IMR-90 (cell line): ENCODE results near the gene C14orf119. TPM values are rescaled to one million over a fixed set of nuclear protein-coding genes. Genes with fewer than 3 reads are reported as not detected.

Experiments
- ATAC-seq: fragments of 200-7000 bp; cut with Tn5 transposase; 2 replicates; pipeline ENCODE4 v1.9.1; 2020; ENCODE audit warnings: low read depth, mild to moderate bottlenecking, moderate library complexity
- BruUV-seq: library from RNA; stranded (reverse); fragments of 400-500 nt; replicated peaks from 2 replicates; lab custom pipeline; 2021; lab: Mats Ljungman, UMichigan
- CTCF ChIA-PET: fragments of 300-600 bp; formaldehyde crosslinking; extraction: SDS; loops from one replicate; lab custom pipeline; 2021; ENCODE audit warnings: antibody characterized with exemption; lab: Yijun Ruan, JAX
- POLR2A ChIA-PET: fragments of 300-600 bp; sonication (Branson Sonifier 250); formaldehyde crosslinking; loops from one replicate; lab custom pipeline; 2022; ENCODE audit warnings: antibody characterized with exemption; ENCODE audit not compliant: unreplicated experiment; lab: Charles Lee
- DNase-seq: peaks from one replicate; pipeline ENCODE4 v3.0.0; 2013
- H2AFZ ChIP-seq: replicated peaks from 2 replicates; pipeline ENCODE3; 2013; ENCODE audit warnings: low read length, mild to moderate bottlenecking; ENCODE audit not compliant: poor library complexity
- H2AK5ac ChIP-seq: 2 replicates; pipeline ENCODE4 v1.6.1; 2013; ENCODE audit warnings: low read depth, low read length, inconsistent platforms
- H2AK9ac ChIP-seq: replicated peaks from 2 replicates; pipeline ENCODE3; 2013; ENCODE audit warnings: mild to moderate bottlenecking, low read depth, low read length, moderate library complexity; ENCODE audit not compliant: poor library complexity
- H2BK120ac ChIP-seq: 2 replicates; pipeline ENCODE4 v1.6.1; 2013; ENCODE audit warnings: low read depth, low read length, inconsistent platforms
- H2BK15ac ChIP-seq: 3 replicates; pipeline ENCODE4 v1.6.1; 2013; ENCODE audit warnings: low read depth, low read length, inconsistent platforms
- H2BK20ac ChIP-seq: 2 replicates; pipeline ENCODE4 v1.6.1; 2013; ENCODE audit warnings: low read depth, mild to moderate bottlenecking, inconsistent platforms, low read length, moderate library complexity
- H2BK5ac ChIP-seq: 2 replicates; pipeline ENCODE4 v1.6.1; 2013; ENCODE audit warnings: mild to moderate bottlenecking, low read depth, low read length, inconsistent platforms; ENCODE audit not compliant: poor library complexity, severe bottlenecking
- H3K14ac ChIP-seq: replicated peaks from 2 replicates; pipeline ENCODE4 v1.6.1; 2013; ENCODE audit warnings: low read depth, low read length, inconsistent platforms
- H3K18ac ChIP-seq: 2 replicates; pipeline ENCODE4 v1.6.1; 2013; ENCODE audit warnings: low read depth, low read length, control low read depth
- H3K23ac ChIP-seq: 2 replicates; pipeline ENCODE4 v1.6.1; 2013; ENCODE audit warnings: low read depth, low read length, inconsistent platforms
- H3K27ac ChIP-seq: 2 replicates; pipeline ENCODE4 v1.5.1; 2013; ENCODE audit warnings: mild to moderate bottlenecking, control low read depth, low read length; ENCODE audit not compliant: insufficient read depth
- H3K27me3 ChIP-seq: 2 replicates; pipeline ENCODE4 v1.6.1; 2013; ENCODE audit warnings: low read length; ENCODE audit not compliant: control insufficient read depth, insufficient read depth
- H3K36me3 ChIP-seq: 2 replicates; pipeline ENCODE4 v1.6.1; 2013; ENCODE audit warnings: low read length, mixed read lengths; ENCODE audit not compliant: control insufficient read depth, insufficient read depth
- H3K4ac ChIP-seq: 2 replicates; pipeline ENCODE4 v1.6.1; 2013; ENCODE audit warnings: low read depth, low read length, inconsistent platforms
- H3K4me1 ChIP-seq: 2 replicates; pipeline ENCODE4 v1.6.1; 2013; ENCODE audit warnings: low read length, mixed read lengths; ENCODE audit not compliant: control insufficient read depth, insufficient read depth
- H3K4me2 ChIP-seq: 2 replicates; pipeline ENCODE4 v1.6.1; 2013; ENCODE audit warnings: low read depth, mild to moderate bottlenecking, control low read depth, low read length, moderate library complexity
- H3K4me3 ChIP-seq: 2 replicates; pipeline ENCODE4 v1.5.1; 2013; ENCODE audit warnings: low read depth, mild to moderate bottlenecking, control low read depth, low read length, moderate library complexity; ENCODE audit not compliant: insufficient read depth
- H3K56ac ChIP-seq: 2 replicates; pipeline ENCODE4 v1.6.1; 2013; ENCODE audit warnings: low read length, inconsistent platforms; ENCODE audit not compliant: insufficient read depth; ENCODE audit errors: extremely low read depth
- H3K79me1 ChIP-seq, 2 experiments: 2 replicates each; pipeline ENCODE4 v1.6.1; 2013; ENCODE audit warnings: low read length in 2 of 2, inconsistent platforms in 1 of 2, low read depth in 1 of 2
- H3K9ac ChIP-seq: 2 replicates; pipeline ENCODE4 v1.6.1; 2013; ENCODE audit warnings: low read depth, low read length, control low read depth
- H3K9me1 ChIP-seq: 2 replicates; pipeline ENCODE4 v1.6.1; 2013; ENCODE audit warnings: low read length, inconsistent platforms; ENCODE audit not compliant: insufficient read depth
- H3K9me3 ChIP-seq: 2 replicates; pipeline ENCODE4 v1.6.1; 2013; ENCODE audit warnings: low read length; ENCODE audit not compliant: control insufficient read depth, insufficient read depth
- H4K20me1 ChIP-seq: 2 replicates; pipeline ENCODE4 v1.6.1; 2013; ENCODE audit warnings: low read length, inconsistent platforms; ENCODE audit not compliant: insufficient read depth
- H4K5ac ChIP-seq: 2 replicates; pipeline ENCODE4 v1.6.1; 2013; ENCODE audit warnings: mild to moderate bottlenecking, low read depth, low read length, control low read depth
- H4K8ac ChIP-seq, 2 experiments: 2 replicates each; pipeline ENCODE4 v1.6.1; 2013; ENCODE audit warnings: low read depth in 2 of 2, low read length in 2 of 2, control low read depth in 1 of 2, inconsistent platforms in 1 of 2
- H4K91ac ChIP-seq: 2 replicates; pipeline ENCODE4 v1.6.1; 2013; ENCODE audit warnings: low read depth, low read length, inconsistent platforms; ENCODE audit not compliant: insufficient read depth
- BHLHE40 ChIP-seq: fragments of 150-350 bp; IDR thresholded peaks from 2 replicates; pipeline ENCODE4 v1.6.1; 2016; ENCODE audit warnings: mild to moderate bottlenecking, low read depth, low read length
- MAFK ChIP-seq: IDR thresholded peaks from 2 replicates; pipeline ENCODE4 v1.6.1; 2012; ENCODE audit warnings: low read depth, low read length, improper control_type of control experiment
- MXI1 ChIP-seq: IDR thresholded peaks from 2 replicates; pipeline ENCODE4 v1.6.1; 2012; ENCODE audit warnings: low read depth, mild to moderate bottlenecking, low read length, moderate library complexity, borderline replicate concordance
- NFE2L2 ChIP-seq: fragments of 150-350 bp; IDR thresholded peaks from 2 replicates; pipeline ENCODE4 v1.6.1; 2016; ENCODE audit warnings: low read depth, mild to moderate bottlenecking, low read length
- POLR2A ChIP-seq: IDR thresholded peaks from 2 replicates; pipeline ENCODE4 v1.6.1; 2012; ENCODE audit warnings: mild to moderate bottlenecking, low read depth, low read length
- RAD21 ChIP-seq: IDR thresholded peaks from 2 replicates; pipeline ENCODE4 v1.6.1; 2012; ENCODE audit warnings: low read length, improper control_type of control experiment
- WGBS, 2 experiments: methylation state at CpG; one replicate each; pipeline versions ENCODE4 v1.1.5 to v1.1.7; 2013; ENCODE audit warnings: missing lambda C conversion rate in 2 of 2; ENCODE audit not compliant: insufficient read length in 1 of 2; ENCODE audit errors: extremely low coverage in 2 of 2; 5-methylcytosine and 5-hydroxymethylcytosine counted together
- dilution Hi-C: fragments of 300-500 bp; cut with HindIII; formaldehyde crosslinking; loops from one replicate; pipeline ENCODE4 v1.14.3; 2018; ENCODE audit warnings: low sequenced_read_pairs; ENCODE audit not compliant: unreplicated experiment
- in situ Hi-C: fragments of 300-500 bp; cut with MboI; formaldehyde crosslinking; loops from 3 replicates; pipeline ENCODE4 v1.14.3; 2019; ENCODE audit warnings: low sequenced_read_pairs, inconsistent platforms, mixed read lengths
- intact Hi-C: fragments of 100-400 bp; cut with micrococcal nuclease; formaldehyde crosslinking; loops from 2 replicates; pipeline ENCODE4 v1.10.0; 2022
- polyA plus RNA-seq, 3 experiments: library from polyadenylated mRNA; depleted of rRNA; stranded (reverse); fragments of >200 nt; gene quantifications; 2 replicates each; pipeline ENCODE4 v1.2.3, GENCODE V29; 2012; ENCODE audit warnings: low replicate concordance in 1 of 3
- total RNA-seq: library from RNA; depleted of rRNA; stranded (reverse); fragments of >200 nt; gene quantifications from 2 replicates; pipeline ENCODE4 v1.2.3, GENCODE V29; 2012
- TF ChIP-seq, protein P1 (sequence below): fragments of 150-350 bp; IDR thresholded peaks from 2 replicates; pipeline ENCODE4 v1.6.1; 2017; ENCODE audit warnings: mild to moderate bottlenecking, antibody characterized with exemption, low read length, low read depth

The C14orf119 gene
- total and polyA plus RNA-seq, 2 of the 4 experiments (the other 2 are of a cell fraction), result 74.0 to 83.7 TPM

DNA sequence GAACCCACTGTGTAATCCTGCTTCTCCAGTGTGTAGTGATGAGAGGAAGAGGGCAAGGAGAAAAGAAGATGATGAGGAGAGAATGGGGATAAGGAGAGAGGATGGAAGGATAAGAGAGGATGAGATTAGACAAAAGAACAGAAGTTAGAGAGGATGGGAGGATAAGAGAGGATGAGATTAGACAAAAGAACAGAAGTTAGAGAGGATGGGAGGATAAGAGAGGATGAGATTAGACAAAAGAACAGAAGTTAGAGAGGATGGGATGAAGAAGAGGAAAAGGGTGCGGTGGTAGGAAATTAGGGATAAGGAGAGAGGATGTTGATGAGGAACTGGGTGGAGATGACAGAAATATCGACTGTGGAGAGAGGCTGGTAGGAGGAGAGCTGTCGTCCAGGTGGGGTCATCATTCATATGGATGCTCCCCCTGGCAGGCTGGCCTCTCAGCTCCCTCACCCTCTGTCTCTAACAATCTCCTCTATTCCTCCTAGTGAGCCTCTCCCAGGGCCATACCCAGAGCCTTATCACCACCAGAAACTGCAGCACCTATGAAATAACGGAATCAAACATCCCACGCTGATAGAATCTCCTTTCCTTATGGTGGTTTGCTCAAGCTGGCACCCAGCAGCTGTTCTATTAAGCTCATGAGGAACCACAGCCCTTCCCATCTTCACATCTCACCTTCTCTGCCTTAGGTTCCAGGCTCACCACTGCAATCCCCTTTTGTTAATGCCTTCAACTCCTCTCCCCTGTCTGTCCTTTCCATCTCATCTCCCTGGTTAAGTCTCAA is 15.5 kb downstream of the C14orf119 start:
- no peak overlapping the region; the same call in 1 of the 2 replicates for H2BK120ac ChIP-seq
- no peak overlapping the region for H3K56ac ChIP-seq
- 0 out of 2 replicates have a peak overlapping the region, but pooled peaks have one; percentile 48 for H2AK5ac ChIP-seq
- no peak overlapping the region for H3K27ac ChIP-seq
- dilution Hi-C loops, result no loop called here
- no peak overlapping the region for H3K18ac ChIP-seq
- TF ChIP-seq, protein P1, sequence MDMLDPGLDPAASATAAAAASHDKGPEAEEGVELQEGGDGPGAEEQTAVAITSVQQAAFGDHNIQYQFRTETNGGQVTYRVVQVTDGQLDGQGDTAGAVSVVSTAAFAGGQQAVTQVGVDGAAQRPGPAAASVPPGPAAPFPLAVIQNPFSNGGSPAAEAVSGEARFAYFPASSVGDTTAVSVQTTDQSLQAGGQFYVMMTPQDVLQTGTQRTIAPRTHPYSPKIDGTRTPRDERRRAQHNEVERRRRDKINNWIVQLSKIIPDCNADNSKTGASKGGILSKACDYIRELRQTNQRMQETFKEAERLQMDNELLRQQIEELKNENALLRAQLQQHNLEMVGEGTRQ, result no peak
- TF ChIP-seq NFE2L2 (no peak), RAD21 (no peak), MAFK (no peak), POLR2A (no peak), MXI1 (no peak), BHLHE40 (no peak)
- no peaks in the 10 kb centered on the region for H3K9me3 ChIP-seq
- no peak overlapping the region for H2AFZ ChIP-seq
- ChIA-PET CTCF (interaction anchor here (0.5 to 3.9 kb wide), 3 partner anchors 11 to 42 kb away, joined by 4 to 18 read pairs (median 12); no protein-coding TSS in a partner anchor), POLR2A (no interaction called here)
- H3K27me3 ChIP-seq, result no peaks in the 10 kb centered on the region
- no peak overlapping the region for H2BK20ac ChIP-seq
- H3K9ac ChIP-seq, result no peak overlapping the region
- no peak overlapping the region for H3K23ac ChIP-seq
- peak overlapping the region; percentile 19; the same call in 1 of the 2 replicates for H3K4ac ChIP-seq
- WGBS, 2 experiments, result 95 to 100% methylated on average over 1 to 3 of the region's 5 CpGs
- peak overlapping the region; percentile 46 for H2AK9ac ChIP-seq
- peaks cover 27% of the 10 kb centered on the region for H3K4me1 ChIP-seq
- H4K5ac ChIP-seq, result no peak overlapping the region
- intact Hi-C loops, result no loop called here
- in situ Hi-C loops, result loop anchor here (10.0 kb wide), 1 partner anchor 194 kb away; the partner anchor contains the start of genes BCL2L2 and PPP1R3E
- BruUV-seq, result no TSS peak
- H3K36me3 ChIP-seq, result no peaks in the 10 kb centered on the region
- no peak overlapping the region for H3K4me3 ChIP-seq
- H2BK5ac ChIP-seq, result no peak overlapping the region
- H3K14ac ChIP-seq, result no peak overlapping the region
- DNase-seq, result no peak
- H3K4me2 ChIP-seq, result no peak overlapping the region
- H2BK15ac ChIP-seq, result 0 out of 3 replicates have a peak overlapping the region, but pooled peaks have one; percentile 17
- no peaks in the 10 kb centered on the region for H4K20me1 ChIP-seq
- peak overlapping the region; percentile 45 for H4K91ac ChIP-seq
- no peak overlapping the region for H4K8ac ChIP-seq
- peaks cover 27% of the 10 kb centered on the region for H3K9me1 ChIP-seq
- no peak for ATAC-seq
- peaks cover 7 to 10% of the 10 kb centered on the region in 2 experiments; a peak in 2 of 4 replicates for H3K79me1 ChIP-seq
